ENCODE results near the gene UBAC1.

UBAC1 gene

GRCh38 chr9:135993765-135994500 is 32.8 kb upstream of the UBAC1 start:
- no peak for DNase-seq (ENCODE audit: low read depth in 2 of 2, low spot score in 1 of 2)

- DNase-seq (ENCODE audit: low read depth in 2 of 2, low spot score in 1 of 2): no peak
Measured at GRCh38 chr9:135993409-135993742, 32.2 kb upstream of the UBAC1 start.

- DNase-seq (ENCODE audit: low read depth in 2 of 2, low spot score in 1 of 2): no peak
Measured at GRCh38 chr9:135992486-135993408, 31.6 kb upstream of the UBAC1 start.

GRCh38 chr9:135991771-135992170 is 30.6 kb upstream of the UBAC1 start:
- no peak for DNase-seq (ENCODE audit: low read depth in 2 of 2, low spot score in 1 of 2)

DNA sequence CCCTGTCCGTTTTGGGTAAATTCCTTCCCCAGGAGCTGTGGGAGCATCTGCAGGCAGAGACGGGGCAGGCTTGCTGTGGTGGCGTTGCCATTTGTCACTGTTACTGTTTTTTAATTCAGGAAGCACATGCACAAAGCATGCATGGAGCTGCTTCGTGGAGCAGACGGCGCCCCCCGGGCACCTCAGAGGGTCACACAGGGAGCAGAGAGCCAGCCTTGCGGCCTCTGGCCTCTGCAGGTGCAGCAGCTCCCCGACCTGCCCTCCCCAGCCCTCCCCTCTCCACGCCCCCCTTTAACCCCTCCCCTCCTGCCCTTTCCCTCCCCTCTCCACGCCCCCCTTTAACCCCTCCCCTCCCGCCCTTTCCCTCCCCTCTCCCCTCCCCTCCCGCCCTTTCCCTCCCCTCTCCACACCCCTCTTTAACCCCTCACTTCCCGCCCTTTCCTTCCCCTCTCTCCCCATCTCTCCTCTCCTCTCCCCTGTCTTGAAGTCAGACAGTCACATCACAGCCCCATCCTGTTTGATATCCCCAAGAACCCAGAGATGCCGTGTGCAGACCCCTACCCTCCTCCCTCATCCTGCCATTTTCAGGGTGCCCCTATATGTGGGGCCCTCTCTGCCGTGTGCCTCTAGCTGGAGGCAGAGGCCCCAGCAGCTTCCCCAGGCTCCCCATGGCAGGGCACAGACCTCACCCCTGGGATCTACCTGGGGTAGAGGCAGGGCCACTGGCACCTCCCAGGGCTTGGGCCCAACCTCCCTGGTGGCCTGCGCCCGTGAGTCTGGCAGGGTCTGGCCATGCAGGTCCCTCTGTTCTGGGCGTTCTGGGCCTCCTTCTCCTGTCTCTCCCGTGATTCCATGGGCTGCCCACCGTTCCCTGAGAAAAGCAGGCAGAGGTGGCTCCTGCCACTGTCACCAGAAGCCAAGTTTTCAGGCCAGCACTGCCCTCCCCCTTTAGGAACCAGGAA is 29.6 kb upstream of the UBAC1 start:
- no peak for DNase-seq (ENCODE audit: low read depth in 2 of 2, low spot score in 1 of 2)

- DNase-seq (ENCODE audit: low read depth in 2 of 2, low spot score in 1 of 2): no peak
Measured at GRCh38 chr9:135989722-135990467, 28.7 kb upstream of the UBAC1 start.

DNA sequence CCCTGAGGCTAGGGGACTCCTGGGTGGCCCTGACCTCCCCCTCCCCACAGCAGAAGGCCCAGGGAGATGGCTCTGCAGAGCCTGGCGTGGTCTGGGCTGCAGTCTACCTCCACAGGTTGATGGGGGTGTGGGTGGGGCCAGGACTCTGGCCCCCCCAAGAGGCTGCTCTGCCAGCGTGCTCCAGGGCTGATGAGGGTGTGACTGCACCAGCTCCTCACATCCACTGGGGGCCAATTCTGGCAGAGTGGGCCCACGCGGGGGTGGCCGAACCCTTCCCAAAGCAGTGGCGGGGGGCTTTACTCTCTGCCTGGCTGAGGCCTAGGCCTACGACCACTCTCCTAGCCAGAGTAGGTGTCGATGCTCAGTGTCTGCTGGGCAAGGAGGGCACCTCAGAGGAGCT is 28.0 kb upstream of the UBAC1 start:
- DNase-seq (ENCODE audit: low read depth in 2 of 2, low spot score in 1 of 2): no peak

DNA sequence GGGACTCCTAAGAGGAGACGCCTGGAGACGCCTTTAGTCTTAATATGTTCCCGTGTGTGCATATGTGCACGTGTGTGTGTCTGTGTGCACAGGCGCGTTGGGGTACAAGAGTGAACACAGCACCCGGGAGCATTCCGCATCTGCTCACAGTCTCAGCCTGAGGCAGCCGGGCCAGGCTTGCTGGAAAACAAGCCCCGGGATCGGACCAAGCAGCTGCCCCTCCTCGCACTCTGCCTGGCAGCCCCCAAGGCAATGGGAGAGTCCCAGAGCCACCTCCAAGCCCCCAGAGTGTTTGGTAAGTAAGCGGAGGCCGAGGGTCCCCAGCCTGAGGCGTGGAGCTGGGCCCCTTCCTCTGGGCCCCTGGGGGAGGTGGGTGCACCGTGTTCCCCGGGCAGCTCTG is 27.3 kb upstream of the UBAC1 start:
- DNase-seq (ENCODE audit: low read depth in 2 of 2, low spot score in 1 of 2): no peak

- no peak for DNase-seq (ENCODE audit: low read depth in 2 of 2, low spot score in 1 of 2)
Measured at GRCh38 chr9:135987838-135988404, 26.7 kb upstream of the UBAC1 start.

DNA sequence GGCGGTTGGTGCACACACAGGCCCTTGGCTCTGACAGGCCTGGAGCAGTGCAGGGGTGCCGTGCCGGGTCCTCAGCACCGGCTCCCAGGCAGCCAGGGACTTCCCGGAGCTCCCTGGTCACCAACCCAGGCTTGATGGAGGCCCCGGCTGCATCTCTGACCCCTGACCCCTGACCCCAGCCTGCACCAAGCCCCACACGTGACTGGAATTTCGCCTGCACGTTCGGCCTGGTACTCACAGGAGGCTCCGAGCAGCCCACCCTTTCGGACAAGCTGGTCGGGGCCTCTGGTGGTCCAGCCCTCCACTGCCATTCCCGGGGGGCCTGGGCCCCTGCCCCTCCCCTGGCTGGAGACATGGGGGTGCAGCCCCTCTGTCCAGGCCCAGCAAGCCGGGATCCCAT is 25.4 kb upstream of the UBAC1 start:
- DNase-seq (ENCODE audit: low read depth in 2 of 2, low spot score in 1 of 2): no peak

DNA sequence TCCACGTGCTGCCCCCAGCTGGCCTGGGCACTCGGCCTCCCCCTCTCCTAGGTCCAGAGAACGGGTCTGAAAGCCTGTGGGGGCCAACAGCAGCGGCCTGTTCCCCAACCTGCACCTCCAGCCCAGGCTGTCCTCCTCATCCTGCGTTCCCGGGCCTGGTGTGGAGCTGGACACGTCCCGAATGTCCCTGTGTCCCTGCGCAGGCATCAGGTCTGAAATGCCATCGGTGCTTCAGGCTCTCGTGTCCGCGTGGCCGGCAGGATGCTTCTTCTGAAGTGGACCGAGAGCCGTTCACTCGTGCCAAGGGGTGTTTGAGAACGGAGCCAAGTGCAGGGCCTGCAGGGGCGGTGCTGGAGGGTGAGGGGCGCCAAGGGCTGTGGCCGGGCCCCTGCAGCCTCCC is 24.7 kb upstream of the UBAC1 start:
- DNase-seq (ENCODE audit: low read depth in 2 of 2, low spot score in 1 of 2): no peak

DNA sequence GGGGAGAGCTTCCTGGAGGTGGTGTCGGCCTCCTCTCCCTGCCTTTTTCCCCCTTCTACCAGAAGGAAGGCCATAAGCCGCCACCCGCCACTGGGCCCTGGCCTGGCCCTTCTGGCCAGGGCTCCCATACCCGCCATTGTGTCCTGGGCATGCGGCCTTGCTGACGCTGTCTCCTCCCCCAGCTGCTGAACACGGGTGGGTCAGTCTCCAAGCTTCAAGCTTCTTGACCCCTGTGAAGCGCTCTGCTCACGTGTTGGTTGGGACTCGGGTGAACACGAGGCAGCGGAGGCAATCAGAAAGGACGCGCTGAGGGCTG is 24.2 kb upstream of the UBAC1 start:
- no peak for DNase-seq (ENCODE audit: low read depth in 2 of 2, low spot score in 1 of 2)

DNA sequence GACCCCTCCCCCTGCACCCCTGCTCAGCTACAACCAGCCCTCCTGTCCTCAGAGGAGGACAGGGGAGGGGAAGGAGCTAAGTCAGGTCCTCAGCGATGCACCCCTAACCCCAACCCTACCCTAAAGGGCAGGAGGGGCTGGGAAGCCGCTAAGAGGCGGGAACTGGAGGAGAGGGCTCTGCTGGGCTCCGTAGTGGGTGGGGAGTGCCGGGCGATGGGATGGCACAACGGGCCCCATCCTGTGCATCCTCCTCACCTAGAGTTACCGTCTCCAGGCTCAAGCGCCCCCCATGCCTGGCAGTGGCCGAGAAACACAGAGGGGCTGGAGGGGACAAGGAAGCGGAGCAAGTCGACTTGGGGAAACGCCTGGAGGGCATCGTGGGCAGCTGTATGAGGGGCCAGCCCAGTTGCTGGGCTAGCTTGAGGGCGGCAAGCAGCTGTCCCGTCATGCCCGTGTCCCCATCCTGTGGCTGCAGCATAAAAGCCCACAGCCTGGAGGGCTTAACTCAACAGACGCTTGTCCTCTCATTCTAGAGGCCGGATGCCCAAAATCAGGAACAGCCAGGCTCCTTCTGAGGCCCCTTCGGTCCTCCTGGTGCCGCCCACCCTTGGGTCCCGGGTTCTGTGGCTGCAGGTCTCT is 23.0 kb upstream of the UBAC1 start:
- DNase-seq (ENCODE audit: low read depth in 2 of 2, low spot score in 1 of 2): no peak

DNA sequence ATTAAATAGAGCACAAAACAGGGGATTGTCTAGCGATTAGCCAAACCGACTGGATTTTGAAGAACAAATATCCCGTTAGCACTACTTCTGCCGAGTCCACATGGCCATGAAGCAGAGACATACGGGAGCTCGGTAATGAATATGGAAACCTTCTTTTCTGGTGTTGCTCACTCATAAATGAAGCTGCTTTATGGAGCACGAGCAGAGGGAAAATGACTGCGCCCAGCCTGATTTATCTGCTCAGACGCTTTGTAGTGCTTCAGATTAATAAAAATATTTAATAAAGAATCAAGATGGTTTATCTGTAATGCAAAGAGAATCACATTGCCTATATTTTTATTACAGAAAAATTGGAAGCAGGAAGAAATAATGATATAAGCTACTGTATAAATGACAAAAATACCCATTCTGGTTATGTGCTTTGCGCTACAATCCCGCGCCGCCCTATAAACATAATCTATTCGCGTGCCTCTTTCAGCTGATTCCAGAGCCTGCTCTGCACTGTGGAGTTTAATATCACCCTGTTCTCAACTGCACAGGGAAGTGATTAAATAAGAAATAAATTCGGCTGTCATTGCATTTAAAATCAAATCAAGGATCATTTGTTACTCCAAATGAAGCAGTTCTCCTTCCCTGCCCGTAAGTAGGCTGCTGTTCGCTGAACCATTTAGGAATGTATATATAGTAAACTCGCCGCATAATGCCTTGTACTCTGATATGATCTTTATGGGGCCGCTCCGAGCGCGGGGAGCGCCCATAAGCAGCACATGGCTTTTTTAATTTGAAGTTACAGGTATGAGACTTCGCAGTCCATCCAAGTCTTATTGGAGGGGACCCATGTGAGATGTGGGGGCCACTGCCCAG is 22.3 kb upstream of the UBAC1 start:
- DNase-seq (ENCODE audit: low read depth in 2 of 2, low spot score in 1 of 2): no peak

GRCh38 chr9:135982499-135983207 is 21.5 kb upstream of the UBAC1 start:
- DNase-seq (ENCODE audit: low read depth in 2 of 2, low spot score in 1 of 2): no peak

GRCh38 chr9:135980926-135981630 is 19.9 kb upstream of the UBAC1 start:
- DNase-seq (ENCODE audit: low read depth in 2 of 2, low spot score in 1 of 2): no peak

DNA sequence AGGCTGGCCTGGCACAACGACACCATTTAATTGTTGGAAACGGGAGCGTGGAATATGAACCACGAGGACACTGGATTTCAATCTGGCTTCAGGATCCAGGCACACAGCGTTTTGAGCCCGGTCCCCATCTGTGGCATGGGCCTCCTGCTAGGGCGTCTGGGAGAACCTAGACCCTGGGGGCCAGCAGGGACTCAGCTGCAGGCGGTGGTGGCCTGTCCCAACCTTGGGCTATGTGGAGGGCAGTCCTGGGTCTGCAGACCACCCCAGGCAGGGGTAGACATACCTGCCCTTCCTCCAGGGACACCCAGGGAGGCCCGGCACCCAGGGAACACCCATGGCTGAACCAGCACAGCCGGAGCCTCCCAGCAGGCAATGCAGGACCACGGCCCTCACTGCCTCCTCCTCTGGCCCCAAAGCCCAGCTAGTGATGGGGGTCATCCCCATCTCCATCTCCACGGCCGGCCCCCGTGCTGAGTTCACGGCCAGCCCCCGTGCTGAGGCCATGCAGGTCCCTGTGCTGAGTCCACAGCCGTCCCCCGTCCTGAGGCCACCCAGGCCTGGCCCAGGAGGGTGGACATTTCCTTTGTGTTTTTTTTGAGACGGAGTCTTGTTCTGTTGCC is 18.5 kb upstream of the UBAC1 start:
- DNase-seq (ENCODE audit: low read depth in 2 of 2, low spot score in 1 of 2): no peak
